Liver (tissue), 9 donors: Measurements from ENCODE around the gene B3GAT3. TPM values are rescaled to one million over a fixed set of nuclear protein-coding genes. Genes with fewer than 3 reads are reported as not detected.
A peak's percentile ranks its signal among the peaks of the same experiment; 100 is the strongest.

ENCODE experiments used
- DNase-seq: peaks from one replicate; pipeline ENCODE4 v3.0.0-alpha.2; 2017; ENCODE audit warnings: low spot score
- H3K27ac ChIP-seq, 2 donors: one replicate each; pipeline ENCODE4 v1.7.0; 2013; ENCODE audit warnings: inconsistent platforms in 2 of 2, low read length in 2 of 2, control low read depth in 1 of 2, low read depth in 1 of 2, mild to moderate bottlenecking in 1 of 2
- H3K27me3 ChIP-seq, 4 donors: one replicate each; pipeline versions ENCODE4 v1.6.1 to v1.7.0; 2013; ENCODE audit warnings: low read length in 3 of 4, inconsistent platforms in 1 of 4, mild to moderate bottlenecking in 1 of 4, moderate library complexity in 1 of 4; ENCODE audit not compliant: control insufficient read depth in 4 of 4, insufficient read depth in 4 of 4
- H3K36me3 ChIP-seq, 4 donors: one replicate each; pipeline versions ENCODE4 v1.6.1 to v1.7.0; 2013; ENCODE audit warnings: low read length in 3 of 4, mild to moderate bottlenecking in 3 of 4, low read depth in 1 of 4, moderate library complexity in 1 of 4; ENCODE audit not compliant: control insufficient read depth in 4 of 4, insufficient read depth in 3 of 4
- H3K4me1 ChIP-seq, 4 donors: one replicate each; pipeline versions ENCODE4 v1.6.1 to v1.7.0; 2013; ENCODE audit warnings: low read length in 3 of 4, mild to moderate bottlenecking in 3 of 4, moderate library complexity in 1 of 4; ENCODE audit not compliant: control insufficient read depth in 4 of 4, insufficient read depth in 4 of 4
- H3K4me3 ChIP-seq, 3 donors: one replicate each; pipeline versions ENCODE4 v1.6.1 to v1.7.0; 2013; ENCODE audit warnings: low read length in 3 of 3, control low read depth in 1 of 3, low read depth in 1 of 3, mild to moderate bottlenecking in 1 of 3
- H3K9ac ChIP-seq, 2 donors: one replicate each; pipeline ENCODE4 v1.7.0; 2013; ENCODE audit warnings: low read length in 2 of 2, mild to moderate bottlenecking in 2 of 2, moderate library complexity in 2 of 2, control low read depth in 1 of 2, low read depth in 1 of 2
- H3K9me3 ChIP-seq, 4 donors: one replicate each; pipeline versions ENCODE4 v1.6.1 to v1.7.0; 2013; ENCODE audit warnings: low read length in 3 of 4; ENCODE audit not compliant: control insufficient read depth in 4 of 4
- CTCF ChIP-seq: fragments of 150-350 bp; IDR thresholded peaks from 2 replicates; pipeline ENCODE4 v1.5.1; 2017; ENCODE audit warnings: improper control_type of control experiment, low read depth, low read length; ENCODE audit not compliant: missing input control
- EGR1 ChIP-seq, 2 donors: IDR thresholded peaks; 2 replicates each; pipeline ENCODE4 v1.6.1; 2016 to 2018; ENCODE audit warnings: antibody characterized with exemption in 2 of 2, low read depth in 2 of 2
- FOXA1 ChIP-seq: IDR thresholded peaks from 2 replicates; pipeline ENCODE4 v1.6.1; 2016; ENCODE audit warnings: antibody characterized with exemption
- FOXA2 ChIP-seq: IDR thresholded peaks from 2 replicates; pipeline ENCODE4 v1.6.1; 2016; ENCODE audit warnings: antibody characterized with exemption
- HNF4A ChIP-seq, 2 donors: conservative IDR thresholded peaks; 2 replicates each; pipeline ENCODE4 v1.6.1; 2016; ENCODE audit warnings: antibody characterized with exemption in 2 of 2, mild to moderate bottlenecking in 2 of 2
- HNF4G ChIP-seq: IDR thresholded peaks from 2 replicates; pipeline ENCODE4 v1.6.1; 2016; ENCODE audit warnings: antibody characterized with exemption
- JUND ChIP-seq, 2 donors: IDR thresholded peaks; 2 replicates each; pipeline ENCODE4 v1.6.1; 2016; ENCODE audit warnings: antibody characterized with exemption in 2 of 2
- NR2F2 ChIP-seq: IDR thresholded peaks from 2 replicates; pipeline ENCODE4 v1.6.1; 2016; ENCODE audit warnings: antibody characterized with exemption
- RAD21 ChIP-seq, 2 donors: IDR thresholded peaks; 2 replicates each; pipeline ENCODE4 v1.6.1; 2016; ENCODE audit warnings: antibody characterized with exemption in 2 of 2, mild to moderate bottlenecking in 2 of 2
- REST ChIP-seq: IDR thresholded peaks from 2 replicates; pipeline ENCODE4 v1.6.1; 2016; ENCODE audit warnings: antibody characterized with exemption, mild to moderate bottlenecking
- RXRA ChIP-seq, 2 donors: IDR thresholded peaks; 2 replicates each; pipeline ENCODE4 v1.6.1; 2017 to 2018; ENCODE audit warnings: antibody characterized with exemption in 2 of 2, mild to moderate bottlenecking in 1 of 2
- SP1 ChIP-seq: IDR thresholded peaks from 2 replicates; pipeline ENCODE4 v1.6.1; 2018; ENCODE audit warnings: antibody characterized with exemption, mild to moderate bottlenecking
- TAF1 ChIP-seq: conservative IDR thresholded peaks from 2 replicates; pipeline ENCODE4 v1.6.1; 2016; ENCODE audit warnings: antibody characterized with exemption, mild to moderate bottlenecking
- YY1 ChIP-seq: IDR thresholded peaks from 2 replicates; pipeline ENCODE4 v1.6.1; 2016; ENCODE audit warnings: antibody characterized with exemption, mild to moderate bottlenecking
- ZBTB33 ChIP-seq: IDR thresholded peaks from 2 replicates; pipeline ENCODE4 v1.6.1; 2016; ENCODE audit warnings: antibody characterized with exemption
- whole genome bisulfite sequencing: extraction: QIAGEN DNeasy Blood & Tissue Kit; methylation state at CpG from one replicate; pipeline ENCODE4 v1.1.7; 2013; 5-methylcytosine and 5-hydroxymethylcytosine counted together
- polyA plus RNA-seq, 2 donors: library from polyadenylated mRNA; stranded (reverse) in 1 of 2; unstranded in 1 of 2; fragments of 200-250 nt in 1 of 2; fragments of >200 nt in 1 of 2; fragmentation: Nextera tagmentation in 1 of 2; extraction: Ambion mirVana in 1 of 2; gene quantifications; one replicate each; pipeline versions ENCODE4 v1.2.1 to v1.2.3, GENCODE V29; 2013 to 2015
- total RNA-seq, 2 donors: library from RNA; depleted of rRNA; stranded (reverse); fragments of >200 nt; gene quantifications; one replicate each; pipeline ENCODE4 v1.2.3, GENCODE V29; 2014
- donor health status: healthy.
- donor health status: healthy.
- donor health status: healthy.
- donor health status: healthy.
- donor health status: healthy.

The B3GAT3 gene
- total and polyA plus RNA-seq, 4 donors: 13.1 to 29.2 (median 17.8) TPM

GRCh38 chr11:62615521-62615920 is 6.3 kb downstream of the B3GAT3 start:
- Histone ChIP-seq H3K27ac (no peak overlapping the region), H3K27me3 (no peaks in the 10 kb centered on the region), H3K9me3 (no peaks in the 10 kb centered on the region), H3K36me3 (peaks cover 0 to 15% (median 2%) of the 10 kb centered on the region in 4 donors), H3K4me1 (peaks cover 7 to 30% (median 19%) of the 10 kb centered on the region in 4 donors), H3K9ac (no peak overlapping the region), H3K4me3 (no peak overlapping the region)
- no peak for DNase-seq
- TF ChIP-seq TAF1 (no peak), HNF4G (no peak), FOXA2 (no peak), SP1 (no peak)
- 94% methylated on average over 7 of the region's 7 CpGs for WGBS

GRCh38 chr11:62614275-62614674 is 7.5 kb downstream of the B3GAT3 start:
- Histone ChIP-seq H3K9me3 (no peaks in the 10 kb centered on the region), H3K9ac (no peak overlapping the region), H3K27me3 (no peaks in the 10 kb centered on the region), H3K4me3 (no peak overlapping the region), H3K36me3 (peaks cover 0 to 17% (median 2%) of the 10 kb centered on the region in 4 donors), H3K27ac (peak overlapping the region; percentile 76 to 88), H3K4me1 (peaks cover 7 to 29% (median 17%) of the 10 kb centered on the region in 4 donors)
- WGBS: 89% methylated on average over 8 of the region's 8 CpGs
- no peak for DNase-seq
- no peak for TF ChIP-seq NR2F2
- TF ChIP-seq YY1: no peak
- no peak for TF ChIP-seq SP1
- no peak for TF ChIP-seq HNF4A (conservative IDR thresholded peaks at IDR 0.05)
- TF ChIP-seq JUND (IDR thresholded peaks at IDR 0.05): no peak
- no peak for TF ChIP-seq CTCF
- no peak for TF ChIP-seq TAF1
- TF ChIP-seq RXRA (IDR thresholded peaks at IDR 0.05): no peak
- TF ChIP-seq HNF4G: no peak
- TF ChIP-seq RAD21 (IDR thresholded peaks at IDR 0.05): no peak
- no peak for TF ChIP-seq REST
- TF ChIP-seq ZBTB33: no peak
- no peak for TF ChIP-seq EGR1 (IDR thresholded peaks at IDR 0.05; ENCODE audit: low read depth in 2 of 2)
- no peak for TF ChIP-seq FOXA1
